ENCODE results near the gene TUBGCP2. TPM values are rescaled to one million over a fixed set of nuclear protein-coding genes. Genes with fewer than 3 reads are reported as not detected.
A peak's percentile ranks its signal among the peaks of the same experiment; 100 is the strongest.

Gene TUBGCP2
- total and polyA plus RNA-seq, 9 of the 15 experiments (the other 6 are each of a cell fraction or from before 2014, with no cell fraction given) = 4.3 to 56.6 (median 28.4) TPM

- in situ Hi-C loops (cut with MboI) (no loop called here), intact Hi-C loops (cut with micrococcal nuclease) (no loop called here)
- CTCF ChIA-PET (ENCODE audit: low intra/inter-chr PET ratio) = no interaction called here
- TF ChIP-seq SRF (CRISPR knock-in tag; IDR thresholded peaks at IDR 0.05) (no peak), SOX6 (IDR thresholded peaks at IDR 0.05) (no peak), CREB1 (IDR thresholded peaks at IDR 0.05) (no peak), CREB1 (CRISPR knock-in tag; IDR thresholded peaks at IDR 0.05) (no peak), PHF8 (IDR thresholded peaks at IDR 0.05; ENCODE audit: borderline replicate concordance, low read length) (no peak), ZNF668 (CRISPR knock-in tag; IDR thresholded peaks at IDR 0.05) (no peak), CCAR2 (IDR thresholded peaks at IDR 0.05; ENCODE audit: low read depth, low read length) (no peak), ZZZ3 (IDR thresholded peaks at IDR 0.05) (no peak)
- Histone ChIP-seq H3K27ac (ENCODE audit: extremely low read depth, low read depth, low read length) (no peak within 1 kb of the TSS), H3K9me1 (ENCODE audit: control insufficient read depth, insufficient read depth, low read length) (no peaks in the 10 kb centered on the region), H3K9me3 (replicated peaks; ENCODE audit: control insufficient read depth, insufficient read depth, low read depth, low read length) (no peaks in the 10 kb centered on the region), H2AFZ (ENCODE audit: low read depth, low read length) (no peak within 1 kb of the TSS; the same call in 1 of the 2 replicates), H3K27me3 (ENCODE audit: control insufficient read depth in 2 of 2, insufficient read depth in 2 of 2, low read length in 2 of 2) (no peaks in the 10 kb centered on the region), H3K9ac (ENCODE audit: insufficient read depth in 1 of 2, low read depth in 2 of 2, low read length in 2 of 2) (peak within 1 kb of the TSS in 1 of 2 experiments; percentile 7; a peak in 1 of 4 replicates), H3K79me2 (ENCODE audit: control insufficient read depth, insufficient read depth, low read length) (no peaks in the 10 kb centered on the region), H3K4me2 (ENCODE audit: insufficient read depth, low read length) (no peak within 1 kb of the TSS), H4K20me1 (replicated peaks; ENCODE audit: control insufficient read depth, insufficient read depth, low read length) (no peaks in the 10 kb centered on the region), H3K4me3 (0 out of 2 replicates have a peak within 1 kb of the TSS, but pooled peaks have one; percentile 8), H3K36me3 (ENCODE audit: control insufficient read depth, insufficient read depth, low read length) (no peaks in the 10 kb centered on the region), H3K4me1 (replicated peaks in 1 of 2; ENCODE audit: control insufficient read depth in 2 of 2, insufficient read depth in 2 of 2, low read length in 2 of 2) (peaks cover 10 to 44% of the 10 kb centered on the region in 2 experiments)
- POLR2A ChIA-PET = no interaction called here
- FAIRE-seq (no peak), ATAC-seq (no peak), DNase-seq (ENCODE audit: extremely low read depth in 1 of 4, low spot score in 3 of 4) (peak in 1 of 4 experiments; percentile 33)
- no TSS peak for BruUV-seq (replicated peaks)
- WGBS (ENCODE audit: insufficient coverage, low coverage, missing lambda C conversion rate) = 76% methylated on average over 3 of the region's 49 CpGs
Measured at GRCh38 chr10:133230044-133230361, 78.7 kb downstream of the TUBGCP2 start, which contains the start of gene UTF1. TSS of gene UTF1 (plus strand) at chr10:133230217. CDS start at chr10:133230289, 72 bp downstream.
